CD14-positive monocyte (primary cell): Measurements from ENCODE around the gene OXCT2. TPM values are rescaled to one million over a fixed set of nuclear protein-coding genes. Genes with fewer than 3 reads are reported as not detected.
A peak's percentile ranks its signal among the peaks of the same experiment; 100 is the strongest.

Experiments
- DNase-seq, 3 donors: peaks; one replicate each; pipeline ENCODE4 v3.0.0-alpha.2; 2011 to 2022
- H2AFZ ChIP-seq: 2 replicates; pipeline ENCODE4 v1.6.0; 2012; ENCODE audit warnings: mild to moderate bottlenecking, low read depth, low read length, inconsistent platforms; ENCODE audit not compliant: insufficient read depth, poor library complexity, severe bottlenecking
- H3K27ac ChIP-seq, 2 donors: 1 replicate in 1 of 2; 2 replicates in 1 of 2; pipeline ENCODE4 v1.5.1; 2012 to 2013; ENCODE audit warnings: low read length in 2 of 2, control low read depth in 1 of 2, inconsistent platforms in 1 of 2, low read depth in 1 of 2, mild to moderate bottlenecking in 1 of 2
- H3K27me3 ChIP-seq, 2 donors: one replicate each; pipeline versions ENCODE4 v1.6.0 to v1.6.1; 2011 to 2013; ENCODE audit warnings: low read length in 2 of 2; ENCODE audit not compliant: control insufficient read depth in 2 of 2, insufficient read depth in 2 of 2
- H3K36me3 ChIP-seq, 2 donors: replicated peaks in 1 of 2; 1 replicate in 1 of 2; 2 replicates in 1 of 2; pipeline versions ENCODE4 v1.5.1 to v1.6.1; 2012 to 2013; ENCODE audit warnings: low read length in 2 of 2, control low read depth in 1 of 2, inconsistent platforms in 1 of 2, mild to moderate bottlenecking in 1 of 2; ENCODE audit not compliant: insufficient read depth in 2 of 2, control insufficient read depth in 1 of 2
- H3K4me1 ChIP-seq, 2 donors: 1 replicate in 1 of 2; 2 replicates in 1 of 2; pipeline versions ENCODE4 v1.5.1 to v1.6.1; 2012 to 2013; ENCODE audit warnings: low read length in 2 of 2, control low read depth in 1 of 2, inconsistent platforms in 1 of 2, mild to moderate bottlenecking in 1 of 2, moderate library complexity in 1 of 2; ENCODE audit not compliant: insufficient read depth in 2 of 2, control insufficient read depth in 1 of 2
- H3K4me2 ChIP-seq: replicated peaks from 2 replicates; pipeline ENCODE3; 2012; ENCODE audit warnings: low read length, moderate library complexity, mild to moderate bottlenecking; ENCODE audit not compliant: poor library complexity, severe bottlenecking; ENCODE audit errors: extremely low read depth
- H3K4me3 ChIP-seq, 3 experiments: fragments of 200-600 bp in 1 of 3; sonication (generic) in 1 of 3; replicated peaks in 1 of 3; 1 replicate in 2 of 3; 2 replicates in 1 of 3; pipeline ENCODE4 v1.5.1; 2011 to 2013; ENCODE audit warnings: low read length in 3 of 3, mild to moderate bottlenecking in 3 of 3, control low read depth in 2 of 3, low read depth in 2 of 3, inconsistent platforms in 1 of 3, moderate library complexity in 1 of 3
- H3K79me2 ChIP-seq: 2 replicates; pipeline ENCODE4 v1.6.0; 2012; ENCODE audit warnings: mild to moderate bottlenecking, control low read depth, inconsistent platforms, low read length, moderate library complexity; ENCODE audit not compliant: insufficient read depth
- H3K9ac ChIP-seq: 2 replicates; pipeline ENCODE4 v1.6.0; 2017; ENCODE audit warnings: low read length, mild to moderate bottlenecking; ENCODE audit not compliant: insufficient read depth, poor library complexity, severe bottlenecking
- H3K9me3 ChIP-seq, 2 donors: replicated peaks in 1 of 2; 1 replicate in 1 of 2; 2 replicates in 1 of 2; pipeline versions ENCODE4 v1.5.1 to v1.6.1; 2012 to 2013; ENCODE audit warnings: low read length in 2 of 2, control low read depth in 1 of 2; ENCODE audit not compliant: control insufficient read depth in 1 of 2, insufficient read depth in 1 of 2
- H4K20me1 ChIP-seq: 2 replicates; pipeline ENCODE4 v1.6.0; 2012; ENCODE audit warnings: mild to moderate bottlenecking, low read length, control low read depth, moderate library complexity; ENCODE audit not compliant: insufficient read depth
- H3K27ac Mint-ChIP-seq, 7 donors: one replicate each; pipeline ENCODE4 v1.8.0; 2020; ENCODE audit warnings: mild to moderate bottlenecking in 7 of 7, mixed read lengths in 7 of 7, moderate library complexity in 6 of 7, inconsistent platforms in 2 of 7
- H3K27me3 Mint-ChIP-seq, 3 donors: one replicate each; pipeline ENCODE4 v1.8.0; 2021 to 2022; ENCODE audit warnings: low read depth in 3 of 3, mild to moderate bottlenecking in 3 of 3, mixed read lengths in 3 of 3, moderate library complexity in 3 of 3, inconsistent platforms in 1 of 3
- H3K36me3 Mint-ChIP-seq, 2 donors: one replicate each; pipeline ENCODE4 v1.8.0; 2020; ENCODE audit warnings: mixed read lengths in 2 of 2, inconsistent platforms in 1 of 2, mild to moderate bottlenecking in 1 of 2
- H3K4me1 Mint-ChIP-seq: one replicate; pipeline ENCODE4 v1.8.0; 2020; ENCODE audit warnings: mild to moderate bottlenecking, mixed read lengths
- H3K4me3 Mint-ChIP-seq, 2 donors: one replicate each; pipeline ENCODE4 v1.8.0; 2020; ENCODE audit warnings: mild to moderate bottlenecking in 2 of 2, mixed read lengths in 2 of 2, moderate library complexity in 1 of 2
- H3K9me3 Mint-ChIP-seq, 7 donors: one replicate each; pipeline ENCODE4 v1.8.0; 2020 to 2022; ENCODE audit warnings: mixed read lengths in 7 of 7, mild to moderate bottlenecking in 6 of 7, moderate library complexity in 6 of 7, inconsistent platforms in 2 of 7
- WGBS: methylation state at CpG from one replicate; pipeline ENCODE4 v1.1.5; 2013; ENCODE audit warnings: missing lambda C conversion rate; ENCODE audit not compliant: insufficient coverage; 5-methylcytosine and 5-hydroxymethylcytosine counted together
- intact Hi-C, 2 donors: fragments of 100-400 bp; cut with micrococcal nuclease; formaldehyde crosslinking; loops; one replicate each; pipeline versions ENCODE4 v1.15.0 to v1.15.1; 2023
- polyA plus RNA-seq, 3 donors: library from polyadenylated mRNA; depleted of rRNA in 1 of 3; unstranded in 2 of 3; stranded (reverse) in 1 of 3; fragments of 300-500 nt in 2 of 3; fragments of >200 nt in 1 of 3; fragmentation: Illumina TruSeq in 2 of 3; gene quantifications; 1 replicate in 2 of 3; 2 replicates in 1 of 3; pipeline ENCODE4 v1.2.3, GENCODE V29; 2012 to 2021
- TF ChIP-seq, protein P1 (sequence below): fragments of 200-600 bp; IDR thresholded peaks from one replicate; pipeline ENCODE4 v1.8.0; 2022; ENCODE audit warnings: antibody characterized with exemption, mild to moderate bottlenecking

Gene OXCT2
- polyA plus RNA-seq, 3 donors, result 0.16 to 1.4 (median 0.38) TPM

DNA sequence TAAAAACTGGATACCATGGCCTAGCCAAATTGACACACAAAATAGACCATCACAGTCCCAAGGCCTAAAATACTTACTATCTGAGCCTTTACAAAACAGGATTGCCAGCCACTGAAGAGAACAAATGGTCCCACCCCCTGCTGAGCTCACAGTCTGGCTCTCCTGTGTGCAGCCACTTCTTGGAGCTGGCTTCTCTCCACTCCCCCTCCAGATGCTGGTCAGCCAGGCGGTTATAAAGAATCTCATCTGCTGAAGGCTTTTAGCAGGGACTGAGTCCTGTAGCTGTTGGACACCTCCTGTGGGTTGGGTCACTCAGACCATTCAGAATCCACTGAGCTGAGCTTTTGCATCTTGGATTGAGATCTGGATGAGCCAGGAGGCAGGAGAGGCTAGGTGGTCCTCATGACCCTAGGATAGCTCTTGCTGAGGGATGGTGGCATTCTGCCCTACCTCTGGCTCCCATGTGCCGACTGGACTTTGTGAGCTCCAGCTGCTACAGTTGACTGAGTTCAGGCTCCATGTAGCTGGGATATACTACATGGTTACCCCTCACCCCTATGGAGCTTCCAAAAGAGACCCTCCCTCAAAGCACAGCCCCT, 16.1 kb downstream of the OXCT2 start:
- Histone ChIP-seq H3K4me1 (no peaks in the 10 kb centered on the region), H4K20me1 (no peaks in the 10 kb centered on the region), H3K4me2 (no peak overlapping the region), H3K9ac (no peak overlapping the region), H3K79me2 (no peaks in the 10 kb centered on the region), H3K36me3 (peaks cover 93 to 99% of the 10 kb centered on the region in 2 donors), H2AFZ (no peak overlapping the region), H3K27ac (no peak overlapping the region), H3K4me3 (no peak overlapping the region), H3K27me3 (no peaks in the 10 kb centered on the region), H3K9me3 (no peaks in the 10 kb centered on the region)
- H3K9me3 Mint-ChIP-seq, result no peaks in the 10 kb centered on the region
- intact Hi-C loops, result no loop called here
- 100% methylated on average over 1 of the region's 2 CpGs for whole genome bisulfite sequencing
- H3K4me3 Mint-ChIP-seq, result no peak overlapping the region
- TF ChIP-seq, protein P1, sequence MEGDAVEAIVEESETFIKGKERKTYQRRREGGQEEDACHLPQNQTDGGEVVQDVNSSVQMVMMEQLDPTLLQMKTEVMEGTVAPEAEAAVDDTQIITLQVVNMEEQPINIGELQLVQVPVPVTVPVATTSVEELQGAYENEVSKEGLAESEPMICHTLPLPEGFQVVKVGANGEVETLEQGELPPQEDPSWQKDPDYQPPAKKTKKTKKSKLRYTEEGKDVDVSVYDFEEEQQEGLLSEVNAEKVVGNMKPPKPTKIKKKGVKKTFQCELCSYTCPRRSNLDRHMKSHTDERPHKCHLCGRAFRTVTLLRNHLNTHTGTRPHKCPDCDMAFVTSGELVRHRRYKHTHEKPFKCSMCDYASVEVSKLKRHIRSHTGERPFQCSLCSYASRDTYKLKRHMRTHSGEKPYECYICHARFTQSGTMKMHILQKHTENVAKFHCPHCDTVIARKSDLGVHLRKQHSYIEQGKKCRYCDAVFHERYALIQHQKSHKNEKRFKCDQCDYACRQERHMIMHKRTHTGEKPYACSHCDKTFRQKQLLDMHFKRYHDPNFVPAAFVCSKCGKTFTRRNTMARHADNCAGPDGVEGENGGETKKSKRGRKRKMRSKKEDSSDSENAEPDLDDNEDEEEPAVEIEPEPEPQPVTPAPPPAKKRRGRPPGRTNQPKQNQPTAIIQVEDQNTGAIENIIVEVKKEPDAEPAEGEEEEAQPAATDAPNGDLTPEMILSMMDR, result no peak
- H3K27ac Mint-ChIP-seq, result peak overlapping the region in 1 of 7 donors; percentile 48
- H3K4me1 Mint-ChIP-seq, result no peaks in the 10 kb centered on the region
- no peak for DNase-seq
- H3K36me3 Mint-ChIP-seq, result peaks cover 87 to 99% of the 10 kb centered on the region in 2 donors
- H3K27me3 Mint-ChIP-seq, result no peaks in the 10 kb centered on the region

DNA sequence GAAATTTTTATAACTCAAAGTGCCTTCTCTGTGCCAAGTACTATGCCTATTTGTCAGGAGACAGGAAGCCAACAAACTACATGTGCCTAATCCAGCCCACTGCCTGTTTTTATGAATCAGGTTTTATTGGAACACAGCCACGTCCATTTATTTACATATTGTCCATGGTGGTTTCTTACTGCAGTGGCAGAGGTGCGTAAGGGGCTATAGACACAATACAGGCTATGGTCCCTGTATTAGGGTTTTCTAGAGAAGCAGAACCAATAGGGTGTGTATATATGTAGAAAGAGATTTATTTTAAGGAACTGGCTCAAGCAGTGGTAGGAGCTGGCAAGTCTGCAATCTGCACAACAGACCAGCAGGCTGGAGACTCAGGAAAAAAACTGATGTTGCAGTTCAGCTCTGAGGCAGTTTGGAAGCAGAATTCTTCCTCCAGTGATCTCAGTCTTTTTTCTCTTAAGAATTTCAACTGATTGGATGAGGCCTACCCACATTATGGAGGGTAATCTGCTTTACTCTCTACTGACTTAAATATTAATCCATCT, 17.1 kb downstream of the OXCT2 start:
- intact Hi-C loops, result no loop called here
- H3K36me3 Mint-ChIP-seq, result peaks cover 87 to 99% of the 10 kb centered on the region in 2 donors
- H3K4me1 ChIP-seq, result no peaks in the 10 kb centered on the region

More for the DNA sequence above, 17.1 kb downstream of the OXCT2 start:
- Histone ChIP-seq H3K27me3 (no peaks in the 10 kb centered on the region), H4K20me1 (no peaks in the 10 kb centered on the region), H2AFZ (no peak overlapping the region), H3K79me2 (no peaks in the 10 kb centered on the region), H3K4me3 (no peak overlapping the region), H3K9me3 (no peaks in the 10 kb centered on the region), H3K36me3 (peaks cover 95 to 99% of the 10 kb centered on the region in 2 donors), H3K27ac (no peak overlapping the region), H3K4me2 (no peak overlapping the region), H3K9ac (no peak overlapping the region)
- 100% methylated on average over 1 of the region's 2 CpGs for WGBS
- Mint-ChIP-seq H3K4me3 (no peak overlapping the region), H3K4me1 (no peaks in the 10 kb centered on the region), H3K9me3 (no peaks in the 10 kb centered on the region), H3K27ac (no peak overlapping the region), H3K27me3 (no peaks in the 10 kb centered on the region)
- DNase-seq, result no peak
- TF ChIP-seq, protein P1, result no peak
